Endothelial cell of umbilical vein (primary cell): Measurements from ENCODE around the gene PTPN14. TPM values are rescaled to one million over a fixed set of nuclear protein-coding genes. Genes with fewer than 3 reads are reported as not detected.

Experiments
- BruUV-seq: library from RNA; stranded (reverse); fragments of 400-500 nt; replicated peaks from 2 replicates; lab custom pipeline; 2021; lab: Mats Ljungman, UMichigan
- CTCF ChIA-PET: fragments of 300-600, 350-600 bp; sonication (Branson Sonifier 250); formaldehyde crosslinking; loops from one replicate; lab custom pipeline; 2021; ENCODE audit warnings: antibody characterized with exemption, inconsistent platforms; lab: Charles Lee
- POLR2A ChIA-PET: fragments of 300-600, 350-600 bp; sonication (Branson Sonifier 250); formaldehyde crosslinking; loops from one replicate; lab custom pipeline; 2021; ENCODE audit warnings: antibody characterized with exemption, inconsistent platforms; lab: Charles Lee
- DNase-seq: peaks from one replicate; pipeline ENCODE4 v3.0.0-alpha.2; 2011; ENCODE audit warnings: low read depth, low spot score
- FAIRE-seq: peaks from 2 replicates; lab custom pipeline; 2011; peaks lifted over from hg19 to GRCh38; lab: Jason Lieb, UNC
- H2AFZ ChIP-seq: 2 replicates; pipeline ENCODE4 v1.6.0; 2012; ENCODE audit warnings: low read depth, low read length, control low read depth, inconsistent platforms
- H3K27ac ChIP-seq: 2 replicates; pipeline ENCODE4 v1.5.1; 2011; ENCODE audit warnings: low read depth, mild to moderate bottlenecking, control low read depth, low read length, moderate library complexity; ENCODE audit not compliant: insufficient read depth
- H3K27me3 ChIP-seq, 2 experiments: 2 replicates each; pipeline versions ENCODE4 v1.6.0 to v1.6.1; 2011; ENCODE audit warnings: low read length in 2 of 2, mixed read lengths in 1 of 2; ENCODE audit not compliant: control insufficient read depth in 2 of 2, insufficient read depth in 2 of 2
- H3K36me3 ChIP-seq, 2 experiments: 2 replicates in 1 of 2; 3 replicates in 1 of 2; pipeline ENCODE4 v1.5.1; 2011; ENCODE audit warnings: low read length in 2 of 2, mild to moderate bottlenecking in 1 of 2, moderate library complexity in 1 of 2; ENCODE audit not compliant: control insufficient read depth in 2 of 2, insufficient read depth in 2 of 2; ENCODE audit errors: extremely low read depth in 1 of 2
- H3K4me1 ChIP-seq: 3 replicates; pipeline ENCODE4 v1.5.1; 2011; ENCODE audit warnings: mild to moderate bottlenecking, low read length; ENCODE audit not compliant: control insufficient read depth, insufficient read depth; ENCODE audit errors: extremely low read depth
- H3K4me2 ChIP-seq: 2 replicates; pipeline ENCODE4 v1.6.1; 2011; ENCODE audit warnings: low read length, control low read depth, mixed read lengths; ENCODE audit not compliant: insufficient read depth
- H3K4me3 ChIP-seq, 3 experiments: fragments of 200-600 bp in 1 of 3; sonication (generic), shearing (Covaris generic) in 1 of 3; replicated peaks in 1 of 3; 2 replicates each; pipeline ENCODE4 v1.5.1; 2011 to 2016; ENCODE audit warnings: control low read depth in 3 of 3, low read length in 3 of 3, mild to moderate bottlenecking in 2 of 3, inconsistent platforms in 1 of 3, low read depth in 1 of 3, moderate library complexity in 1 of 3; ENCODE audit not compliant: insufficient read depth in 1 of 3
- H3K79me2 ChIP-seq: 2 replicates; pipeline ENCODE4 v1.6.0; 2012; ENCODE audit warnings: low read length, inconsistent platforms; ENCODE audit not compliant: control insufficient read depth, insufficient read depth
- H3K9ac ChIP-seq: replicated peaks from 2 replicates; pipeline ENCODE3; 2011; ENCODE audit warnings: low read length, control low read depth; ENCODE audit not compliant: insufficient read depth; ENCODE audit errors: extremely low read depth
- H3K9me1 ChIP-seq: replicated peaks from 3 replicates; pipeline ENCODE4 v1.6.0; 2011; ENCODE audit warnings: mild to moderate bottlenecking, low read length; ENCODE audit not compliant: control insufficient read depth, insufficient read depth; ENCODE audit errors: extremely low read depth
- H3K9me3 ChIP-seq: replicated peaks from 2 replicates; pipeline ENCODE4 v1.5.1; 2012; ENCODE audit warnings: low read length, inconsistent platforms; ENCODE audit not compliant: control insufficient read depth, insufficient read depth
- H4K20me1 ChIP-seq: replicated peaks from 2 replicates; pipeline ENCODE3; 2011; ENCODE audit warnings: mild to moderate bottlenecking, low read length; ENCODE audit not compliant: control insufficient read depth, insufficient read depth; ENCODE audit errors: extremely low read depth
- EZH2 ChIP-seq: IDR thresholded peaks from 2 replicates; pipeline ENCODE4 v1.6.1; 2012; ENCODE audit warnings: borderline replicate concordance, low read depth, mild to moderate bottlenecking, moderate library complexity, low read length, inconsistent platforms; ENCODE audit not compliant: severe bottlenecking
- FOS ChIP-seq: IDR thresholded peaks from 2 replicates; pipeline ENCODE4 v1.6.1; 2011; ENCODE audit warnings: mild to moderate bottlenecking, low read length, moderate library complexity, borderline replicate concordance; ENCODE audit not compliant: insufficient read depth
- GATA2 ChIP-seq: IDR thresholded peaks from 2 replicates; pipeline ENCODE4 v1.7.0; 2011; ENCODE audit warnings: low read depth, mild to moderate bottlenecking, moderate library complexity, mixed read lengths, low read length; ENCODE audit not compliant: insufficient read length, insufficient read depth
- JUN ChIP-seq: IDR thresholded peaks from 2 replicates; pipeline ENCODE4 v1.6.1; 2011; ENCODE audit warnings: borderline replicate concordance, low read depth; ENCODE audit not compliant: insufficient read length, insufficient read depth
- MYC ChIP-seq: IDR thresholded peaks from one replicate; pipeline ENCODE4 v1.6.1; 2011; ENCODE audit warnings: mild to moderate bottlenecking, low read depth, low read length
- POLR2A ChIP-seq: IDR thresholded peaks from 2 replicates; pipeline ENCODE4 v1.6.1; 2012; ENCODE audit warnings: low read depth, mild to moderate bottlenecking, control low read depth, low read length
- POLR2AphosphoS5 ChIP-seq: IDR thresholded peaks from 2 replicates; pipeline ENCODE4 v1.6.1; 2012; ENCODE audit warnings: low read depth, mild to moderate bottlenecking, control low read depth, low read length, moderate library complexity; ENCODE audit not compliant: insufficient read depth
- dilution Hi-C: fragments of 300-500 bp; cut with MboI; formaldehyde crosslinking; loops from one replicate; pipeline ENCODE4 v1.15.0; 2019; ENCODE audit warnings: low sequenced_read_pairs; ENCODE audit not compliant: extremely low pct_ligation_motif_present
- intact Hi-C: fragments of 100-400 bp; cut with micrococcal nuclease; formaldehyde crosslinking; loops from one replicate; pipeline ENCODE4 v1.10.0; 2022
- polyA plus RNA-seq, 4 experiments: library from polyadenylated mRNA; depleted of rRNA in 3 of 4; stranded (reverse) in 3 of 4; unstranded in 1 of 4; fragments of >200 nt; gene quantifications; 2 replicates each; pipeline versions ENCODE4 v1.2.1 to v1.2.3, GENCODE V29; 2011 to 2012; ENCODE audit warnings: missing spikeins in 1 of 4
- total RNA-seq: library from RNA; stranded (reverse); gene quantifications from 2 replicates; pipeline ENCODE4 v1.2.3, GENCODE V29; 2021
- TF ChIP-seq, protein P1 (sequence below), 2 donors: IDR thresholded peaks; 1 replicate in 1 of 2; 2 replicates in 1 of 2; pipeline ENCODE4 v1.5.1; 2011; ENCODE audit warnings: low read length in 2 of 2, mild to moderate bottlenecking in 2 of 2, moderate library complexity in 2 of 2, control low read depth in 1 of 2, inconsistent platforms in 1 of 2, low read depth in 1 of 2; ENCODE audit not compliant: insufficient read depth in 1 of 2; ENCODE audit errors: extremely low read depth in 1 of 2
- TF ChIP-seq, protein P2 (sequence below): IDR thresholded peaks from 2 replicates; pipeline ENCODE4 v1.6.1; 2011; ENCODE audit not compliant: insufficient read depth, insufficient read length

PTPN14 gene
- total and polyA plus RNA-seq, 2 donors (not counting 3 experiments of a cell fraction or from before 2014, with no cell fraction given): 18.5 to 93.0 TPM

DNA sequence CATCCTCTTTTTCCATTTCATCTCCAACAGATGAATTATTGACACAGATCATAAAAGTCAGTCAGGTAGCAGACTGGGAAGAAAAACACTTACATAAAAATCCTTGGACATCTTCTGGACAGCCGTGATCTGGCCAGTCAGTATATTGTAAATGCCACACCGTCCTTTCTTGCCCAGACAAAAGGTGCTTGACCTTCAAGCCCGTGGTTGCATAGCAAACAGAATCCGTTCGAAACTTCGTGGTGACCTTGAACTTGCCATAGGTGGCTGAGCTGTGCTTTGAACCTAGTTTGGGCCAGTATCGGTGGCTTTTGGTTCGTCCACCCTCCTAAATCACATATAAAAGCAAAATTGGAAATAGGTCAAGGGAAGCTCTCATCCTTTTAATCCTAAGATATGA lies 182.0 kb downstream of the PTPN14 start:
- POLR2A ChIA-PET: no interaction called here
- CTCF ChIA-PET: interaction anchor here (1.0 to 1.2 kb wide), 2 partner anchors 19 to 257 kb away, joined by 3 to 5 read pairs; no protein-coding TSS in a partner anchor
- H3K4me2 ChIP-seq: no peak overlapping the region
- dilution Hi-C loops: no loop called here
- FAIRE-seq: no peak
- DNase-seq: no peak
- no peaks in the 10 kb centered on the region for H3K79me2 ChIP-seq
- no peaks in the 10 kb centered on the region for H3K4me1 ChIP-seq
- no TSS peak for BruUV-seq
- no peak overlapping the region for H3K9ac ChIP-seq
- no peaks in the 10 kb centered on the region for H4K20me1 ChIP-seq
- TF ChIP-seq, protein P1, sequence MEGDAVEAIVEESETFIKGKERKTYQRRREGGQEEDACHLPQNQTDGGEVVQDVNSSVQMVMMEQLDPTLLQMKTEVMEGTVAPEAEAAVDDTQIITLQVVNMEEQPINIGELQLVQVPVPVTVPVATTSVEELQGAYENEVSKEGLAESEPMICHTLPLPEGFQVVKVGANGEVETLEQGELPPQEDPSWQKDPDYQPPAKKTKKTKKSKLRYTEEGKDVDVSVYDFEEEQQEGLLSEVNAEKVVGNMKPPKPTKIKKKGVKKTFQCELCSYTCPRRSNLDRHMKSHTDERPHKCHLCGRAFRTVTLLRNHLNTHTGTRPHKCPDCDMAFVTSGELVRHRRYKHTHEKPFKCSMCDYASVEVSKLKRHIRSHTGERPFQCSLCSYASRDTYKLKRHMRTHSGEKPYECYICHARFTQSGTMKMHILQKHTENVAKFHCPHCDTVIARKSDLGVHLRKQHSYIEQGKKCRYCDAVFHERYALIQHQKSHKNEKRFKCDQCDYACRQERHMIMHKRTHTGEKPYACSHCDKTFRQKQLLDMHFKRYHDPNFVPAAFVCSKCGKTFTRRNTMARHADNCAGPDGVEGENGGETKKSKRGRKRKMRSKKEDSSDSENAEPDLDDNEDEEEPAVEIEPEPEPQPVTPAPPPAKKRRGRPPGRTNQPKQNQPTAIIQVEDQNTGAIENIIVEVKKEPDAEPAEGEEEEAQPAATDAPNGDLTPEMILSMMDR (IDR thresholded peaks at IDR 0.05; ENCODE audit: extremely low read depth in 1 of 2, insufficient read depth in 1 of 2, low read depth in 1 of 2, low read length in 2 of 2): no peak
- TF ChIP-seq MYC: no peak
- TF ChIP-seq POLR2AphosphoS5: no peak
- intact Hi-C loops: no loop called here
- peaks cover 12 to 13% of the 10 kb centered on the region in 2 experiments for H3K36me3 ChIP-seq
- H3K4me3 ChIP-seq: no peak overlapping the region
- H3K9me3 ChIP-seq: no peaks in the 10 kb centered on the region
- no peak overlapping the region for H3K27ac ChIP-seq
- no peak overlapping the region for H2AFZ ChIP-seq
- no peaks in the 10 kb centered on the region for H3K27me3 ChIP-seq
- H3K9me1 ChIP-seq: no peaks in the 10 kb centered on the region

- dilution Hi-C loops: no loop called here
Observed at GRCh38 chr1:214367841-214368240, 183.6 kb downstream of the PTPN14 start.

More at GRCh38 chr1:214367841-214368240, 183.6 kb downstream of the PTPN14 start:
- no peak for DNase-seq
- Histone ChIP-seq H3K27ac (no peak overlapping the region), H3K79me2 (no peaks in the 10 kb centered on the region), H3K9me1 (no peaks in the 10 kb centered on the region), H3K4me3 (no peak overlapping the region), H3K9me3 (no peaks in the 10 kb centered on the region), H3K4me2 (no peak overlapping the region), H3K36me3 (peaks cover 14 to 17% of the 10 kb centered on the region in 2 experiments), H3K4me1 (no peaks in the 10 kb centered on the region), H4K20me1 (no peaks in the 10 kb centered on the region), H3K9ac (no peak overlapping the region), H2AFZ (no peak overlapping the region), H3K27me3 (no peaks in the 10 kb centered on the region)
- intact Hi-C loops: no loop called here
- FAIRE-seq: no peak
- no TSS peak for BruUV-seq
- ChIA-PET CTCF (no interaction called here), POLR2A (no interaction called here)
- TF ChIP-seq POLR2A (no peak), POLR2AphosphoS5 (no peak), GATA2 (no peak), EZH2 (no peak), MYC (no peak), FOS (no peak), JUN (no peak)
- TF ChIP-seq, protein P1 (IDR thresholded peaks at IDR 0.05; ENCODE audit: extremely low read depth in 1 of 2, insufficient read depth in 1 of 2, low read depth in 1 of 2, low read length in 2 of 2): no peak
- TF ChIP-seq, protein P2, sequence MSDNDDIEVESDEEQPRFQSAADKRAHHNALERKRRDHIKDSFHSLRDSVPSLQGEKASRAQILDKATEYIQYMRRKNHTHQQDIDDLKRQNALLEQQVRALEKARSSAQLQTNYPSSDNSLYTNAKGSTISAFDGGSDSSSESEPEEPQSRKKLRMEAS: no peak
